ENCODE results near the gene ANAPC2.

DNA sequence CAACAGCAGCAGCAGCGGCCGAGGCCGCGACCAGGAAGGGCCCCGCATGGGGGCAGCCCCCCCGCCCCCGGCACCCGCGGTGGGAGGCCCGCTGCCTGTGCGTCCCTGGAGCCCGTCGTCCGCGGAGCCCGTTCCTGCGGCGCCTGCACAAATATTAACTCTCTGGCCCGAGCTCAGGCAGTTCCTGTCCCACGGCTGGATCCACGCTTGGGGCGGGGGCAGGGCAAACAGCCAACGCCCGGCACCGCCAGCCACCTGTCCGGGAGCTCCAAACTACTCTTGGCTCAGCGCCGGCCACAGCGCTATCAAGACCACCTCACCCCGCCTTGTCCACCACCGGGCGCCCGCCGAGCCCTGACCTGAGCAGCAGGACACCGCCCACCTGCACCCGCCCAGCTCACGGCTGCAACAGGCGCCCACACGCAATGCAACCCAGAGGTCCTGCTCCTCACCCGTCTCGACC is 18.4 kb downstream of the ANAPC2 start, which contains the start of gene LRRC26:
- TF ChIP-seq, protein P1, sequence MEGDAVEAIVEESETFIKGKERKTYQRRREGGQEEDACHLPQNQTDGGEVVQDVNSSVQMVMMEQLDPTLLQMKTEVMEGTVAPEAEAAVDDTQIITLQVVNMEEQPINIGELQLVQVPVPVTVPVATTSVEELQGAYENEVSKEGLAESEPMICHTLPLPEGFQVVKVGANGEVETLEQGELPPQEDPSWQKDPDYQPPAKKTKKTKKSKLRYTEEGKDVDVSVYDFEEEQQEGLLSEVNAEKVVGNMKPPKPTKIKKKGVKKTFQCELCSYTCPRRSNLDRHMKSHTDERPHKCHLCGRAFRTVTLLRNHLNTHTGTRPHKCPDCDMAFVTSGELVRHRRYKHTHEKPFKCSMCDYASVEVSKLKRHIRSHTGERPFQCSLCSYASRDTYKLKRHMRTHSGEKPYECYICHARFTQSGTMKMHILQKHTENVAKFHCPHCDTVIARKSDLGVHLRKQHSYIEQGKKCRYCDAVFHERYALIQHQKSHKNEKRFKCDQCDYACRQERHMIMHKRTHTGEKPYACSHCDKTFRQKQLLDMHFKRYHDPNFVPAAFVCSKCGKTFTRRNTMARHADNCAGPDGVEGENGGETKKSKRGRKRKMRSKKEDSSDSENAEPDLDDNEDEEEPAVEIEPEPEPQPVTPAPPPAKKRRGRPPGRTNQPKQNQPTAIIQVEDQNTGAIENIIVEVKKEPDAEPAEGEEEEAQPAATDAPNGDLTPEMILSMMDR (conservative IDR thresholded peaks at IDR 0.05 in 1 of 2, IDR thresholded peaks at IDR 0.05 in 1 of 2; ENCODE audit: extremely low read depth in 1 of 2, insufficient read depth in 1 of 2, low read depth in 1 of 2, low read length in 2 of 2) = no peak
- TF ChIP-seq EZH2 (IDR thresholded peaks at IDR 0.05; ENCODE audit: borderline replicate concordance, low read length) = no peak

Data from mammary epithelial cell (primary cell).